KBM-7 (cell line): ENCODE measurements around the gene COL18A1.
"Not testable (repeated sequence)": the region's sequence is repeated elsewhere in the genome, so short reads cannot be mapped to it uniquely, and the experiment has no call there.

Source experiments
- DNase-seq: peaks from one replicate; pipeline ENCODE4 v3.0.0-alpha.2; 2015
- in situ Hi-C: fragments of 300-500 bp; cut with MboI; formaldehyde crosslinking; loops from 2 replicates; pipeline ENCODE4 v1.14.3; 2020; ENCODE audit warnings: low sequenced_read_pairs, low pct_unique_long_range_greater_than_20kb, mixed read lengths

COL18A1 gene

GRCh38 chr21:45404730-45405270 lies at the start of gene COL18A1:
Gene COL18A1 (plus strand): TSS chr21:45405165. CDS start chr21:45405231, 66 bp downstream.
- in situ Hi-C loops, result no loop called here

GRCh38 chr21:45355573-45355972 lies 49.4 kb upstream of the COL18A1 start:
- DNase-seq, result no peak
- in situ Hi-C loops, result no loop called here

More at GRCh38 chr21:45404730-45405270, at the start of gene COL18A1:
- DNase-seq, result no peak

GRCh38 chr21:45356251-45356650 lies 48.7 kb upstream of the COL18A1 start:
- no peak for DNase-seq
- in situ Hi-C loops, result no loop called here

GRCh38 chr21:45356653-45357435 lies 48.1 kb upstream of the COL18A1 start:
- no peak for DNase-seq
- in situ Hi-C loops, result no loop called here

GRCh38 chr21:45357436-45358260 lies 47.3 kb upstream of the COL18A1 start:
- in situ Hi-C loops, result no loop called here
- DNase-seq, result no peak

- in situ Hi-C loops, result no loop called here
- no peak for DNase-seq
These were observed 46.7 kb upstream of the COL18A1 start for GRCh38 chr21:45358261-45358670.

- in situ Hi-C loops, result no loop called here
- no peak for DNase-seq
These were observed 46.2 kb upstream of the COL18A1 start for GRCh38 chr21:45358711-45359310.

GRCh38 chr21:45359451-45360217 lies 45.3 kb upstream of the COL18A1 start:
- no peak for DNase-seq
- in situ Hi-C loops, result no loop called here

- in situ Hi-C loops, result no loop called here
- no peak for DNase-seq
These were observed 43.6 kb upstream of the COL18A1 start for GRCh38 chr21:45361033-45361997.

GRCh38 chr21:45362077-45362747 lies 42.8 kb upstream of the COL18A1 start:
- in situ Hi-C loops, result no loop called here
- DNase-seq, result no peak

- no peak for DNase-seq
- in situ Hi-C loops, result no loop called here
These were observed 42.2 kb upstream of the COL18A1 start for GRCh38 chr21:45362748-45363145.

GRCh38 chr21:45363272-45363671 lies 41.7 kb upstream of the COL18A1 start:
- DNase-seq, in situ Hi-C loops: not testable (repeated sequence)

GRCh38 chr21:45363921-45364467 lies 41.0 kb upstream of the COL18A1 start:
- in situ Hi-C loops, result no loop called here
- no peak for DNase-seq

GRCh38 chr21:45364468-45365185 lies 40.3 kb upstream of the COL18A1 start:
- no peak for DNase-seq
- in situ Hi-C loops, result no loop called here

GRCh38 chr21:45365186-45365607 lies 39.8 kb upstream of the COL18A1 start:
- in situ Hi-C loops, result no loop called here

GRCh38 chr21:45365608-45366241 lies 39.2 kb upstream of the COL18A1 start:
- no peak for DNase-seq
- in situ Hi-C loops, result no loop called here

More at GRCh38 chr21:45365186-45365607, 39.8 kb upstream of the COL18A1 start:
- DNase-seq, result no peak
